ENCODE results near the gene SREK1IP1.

The SREK1IP1 gene

GRCh38 chr5:64766941-64767340 is 1.6 kb downstream of the SREK1IP1 start:
- TF ChIP-seq CTCF (IDR thresholded peaks at IDR 0.05; ENCODE audit: borderline replicate concordance, insufficient read depth, low read depth, low read length), result no peak
- peak overlapping the region; percentile 38 for H3K4me3 ChIP-seq (ENCODE audit: low read depth, low read length)

GRCh38 chr5:64765804-64766504 is 2.5 kb downstream of the SREK1IP1 start:
- no peak overlapping the region for H3K4me3 ChIP-seq (ENCODE audit: low read depth, low read length)
- no peak for TF ChIP-seq CTCF (IDR thresholded peaks at IDR 0.05; ENCODE audit: borderline replicate concordance, insufficient read depth, low read depth, low read length)

GRCh38 chr5:64763948-64764503 is 4.5 kb downstream of the SREK1IP1 start:
- no peak for TF ChIP-seq CTCF (IDR thresholded peaks at IDR 0.05; ENCODE audit: borderline replicate concordance, insufficient read depth, low read depth, low read length)

GRCh38 chr5:64759960-64760660 is 8.4 kb downstream of the SREK1IP1 start:
- H3K4me3 ChIP-seq (ENCODE audit: low read depth, low read length), result no peak overlapping the region
- no peak for TF ChIP-seq CTCF (IDR thresholded peaks at IDR 0.05; ENCODE audit: borderline replicate concordance, insufficient read depth, low read depth, low read length)

More at GRCh38 chr5:64763948-64764503, 4.5 kb downstream of the SREK1IP1 start:
- H3K4me3 ChIP-seq (ENCODE audit: low read depth, low read length), result no peak overlapping the region

- no peak for TF ChIP-seq CTCF (IDR thresholded peaks at IDR 0.05; ENCODE audit: borderline replicate concordance, insufficient read depth, low read depth, low read length)
- H3K4me3 ChIP-seq (ENCODE audit: low read depth, low read length), result no peak overlapping the region
Observed at GRCh38 chr5:64758901-64759300, 9.6 kb downstream of the SREK1IP1 start.

- H3K4me3 ChIP-seq (ENCODE audit: low read depth, low read length), result no peak overlapping the region
- no peak for TF ChIP-seq CTCF (IDR thresholded peaks at IDR 0.05; ENCODE audit: borderline replicate concordance, insufficient read depth, low read depth, low read length)
Observed at GRCh38 chr5:64754066-64754465, 14.4 kb downstream of the SREK1IP1 start.

Data from GM12875 (cell line).